GM23248 (cell line): ENCODE results near the gene IFNA5. TPM values are rescaled to one million over a fixed set of nuclear protein-coding genes. Genes with fewer than 3 reads are reported as not detected.

Experiments
- DNase-seq: peaks from one replicate; pipeline ENCODE4 v3.0.0-alpha.2; 2015
- H2AFZ ChIP-seq: fragments of 200-600 bp; sonication (generic); 2 replicates; pipeline ENCODE4 v1.6.1; 2016; ENCODE audit warnings: antibody characterized with exemption
- H3F3A ChIP-seq: fragments of 200-600 bp; sonication (generic); 2 replicates; pipeline ENCODE4 v1.6.1; 2016; ENCODE audit warnings: mild to moderate bottlenecking, antibody characterized with exemption, mixed run types; ENCODE audit not compliant: insufficient read depth
- H3K27ac ChIP-seq: fragments of 200-600 bp; sonication (generic); 2 replicates; pipeline ENCODE4 v1.5.1; 2016; ENCODE audit warnings: mild to moderate bottlenecking
- H3K27me3 ChIP-seq: fragments of 200-600 bp; sonication (generic); replicated peaks from 2 replicates; pipeline ENCODE4 v1.6.1; 2016; ENCODE audit warnings: mild to moderate bottlenecking; ENCODE audit not compliant: insufficient read depth
- H3K36me3 ChIP-seq: fragments of 200-600 bp; sonication (generic); 2 replicates; pipeline ENCODE4 v1.6.1; 2016; ENCODE audit warnings: low read depth, mild to moderate bottlenecking
- H3K4me1 ChIP-seq: fragments of 200-600 bp; sonication (generic); 2 replicates; pipeline ENCODE4 v1.6.1; 2016; ENCODE audit warnings: mild to moderate bottlenecking; ENCODE audit not compliant: insufficient read depth
- H3K4me2 ChIP-seq: fragments of 200-600 bp; sonication (generic); one replicate; pipeline ENCODE4 v1.6.1; 2016; ENCODE audit warnings: mild to moderate bottlenecking; ENCODE audit not compliant: unreplicated experiment
- H3K4me3 ChIP-seq: fragments of 200-600 bp; sonication (generic); 2 replicates; pipeline ENCODE4 v1.5.1; 2016; ENCODE audit warnings: mild to moderate bottlenecking
- H3K79me2 ChIP-seq: fragments of 200-600 bp; sonication (generic); 2 replicates; pipeline ENCODE4 v1.6.1; 2016; ENCODE audit warnings: mild to moderate bottlenecking; ENCODE audit not compliant: insufficient read depth
- H3K9ac ChIP-seq: fragments of 200-600 bp; sonication (generic); 2 replicates; pipeline ENCODE4 v1.6.1; 2016; ENCODE audit warnings: mild to moderate bottlenecking
- H3K9me2 ChIP-seq: fragments of 200-600 bp; sonication (generic); 2 replicates; pipeline ENCODE4 v1.6.1; 2016; ENCODE audit warnings: mixed run types, mild to moderate bottlenecking, moderate library complexity; ENCODE audit not compliant: insufficient read depth
- H3K9me3 ChIP-seq: fragments of 200-600 bp; sonication (generic); one replicate; pipeline ENCODE4 v1.6.1; 2017; ENCODE audit warnings: low read depth
- H4K20me1 ChIP-seq: fragments of 200-600 bp; sonication (generic); 2 replicates; pipeline ENCODE4 v1.6.0; 2016; ENCODE audit not compliant: insufficient read depth
- EZH2 ChIP-seq: fragments of 200-600 bp; sonication (generic); IDR thresholded peaks from 2 replicates; pipeline ENCODE4 v1.6.1; 2018; ENCODE audit warnings: antibody characterized with exemption, mild to moderate bottlenecking; ENCODE audit not compliant: insufficient read depth, poor library complexity, severe bottlenecking
- EZH2phosphoT487 ChIP-seq: fragments of 200-600 bp; sonication (generic); IDR thresholded peaks from 2 replicates; pipeline ENCODE4 v1.6.1; 2018; ENCODE audit warnings: antibody characterized with exemption, moderate library complexity, mild to moderate bottlenecking, low read depth; ENCODE audit not compliant: insufficient read depth
- WGBS, 2 experiments: methylation state at CpG; one replicate each; pipeline ENCODE4 v1.1.6; 2015 to 2017; ENCODE audit warnings: low lambda C conversion rate in 2 of 2, low coverage in 1 of 2; ENCODE audit errors: missing lambda C conversion rate in 2 of 2; 5-methylcytosine and 5-hydroxymethylcytosine counted together
- in situ Hi-C: fragments of 300-500 bp; cut with MboI; formaldehyde crosslinking; loops from 2 replicates; pipeline ENCODE4 v1.15.0; 2020
- polyA plus RNA-seq: library from polyadenylated mRNA; unstranded; fragments of >200 nt; fragmentation: Nextera tagmentation; extraction: Ambion mirVana; gene quantifications from 2 replicates; pipeline ENCODE4 v1.2.1, GENCODE V29; 2016
- total RNA-seq: library from RNA; depleted of rRNA; stranded (reverse); fragments of >200 nt; shearing (Covaris generic); gene quantifications from 2 replicates; pipeline ENCODE4 v1.2.3, GENCODE V29; 2014

The IFNA5 gene
- total and polyA plus RNA-seq, 2 experiments from 2014 or later: not detected

DNA sequence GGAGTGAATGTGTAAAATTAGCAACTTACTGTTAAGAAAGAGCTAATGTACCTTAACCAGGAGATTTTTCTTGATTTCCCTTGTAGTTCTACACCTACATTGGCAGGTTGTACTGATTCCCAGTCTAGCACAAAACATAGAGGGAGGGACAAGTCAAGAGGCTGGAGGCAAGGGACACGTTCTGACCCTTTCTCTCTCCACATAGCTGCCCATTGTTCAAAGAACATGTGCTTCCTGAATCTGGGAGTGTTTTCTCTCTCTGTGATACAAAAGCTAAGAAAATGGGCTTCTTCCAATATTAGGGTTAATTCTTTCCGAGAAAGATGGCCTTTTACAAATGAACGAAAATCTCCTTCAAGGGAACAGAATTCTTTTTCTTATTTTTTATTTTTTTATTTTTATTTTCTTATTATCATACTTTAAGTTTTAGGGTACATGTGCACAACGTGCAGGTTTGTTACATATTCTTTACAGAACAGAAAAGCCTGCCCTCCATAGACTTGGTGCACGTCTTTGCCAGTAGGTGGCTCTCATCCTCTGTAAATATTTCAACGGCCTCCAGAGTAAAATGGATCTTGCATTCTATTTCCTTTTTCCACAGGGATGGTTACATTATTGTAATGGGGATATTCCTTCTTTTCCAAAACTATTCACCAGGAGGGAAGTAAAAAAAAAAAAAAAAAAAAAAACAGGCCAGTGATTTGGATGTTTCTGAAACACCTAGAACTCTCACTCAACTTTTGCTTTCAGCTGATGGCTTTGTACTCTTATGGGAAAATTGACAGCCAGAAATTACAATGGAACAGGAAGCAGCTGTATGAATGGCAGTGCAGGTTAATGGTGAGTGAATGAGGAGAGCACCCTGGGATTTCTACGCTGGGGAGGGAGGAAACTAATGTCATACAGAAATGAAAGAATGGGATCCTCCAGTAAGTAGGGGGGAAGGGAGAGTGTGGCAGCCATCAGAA is 13.1 kb upstream of the IFNA5 start:
- peak; percentile 78 for DNase-seq
- Histone ChIP-seq H3K9ac (no peak overlapping the region), H3K79me2 (no peaks in the 10 kb centered on the region), H3K27me3 (no peaks in the 10 kb centered on the region), H3F3A (no peaks in the 10 kb centered on the region), H3K4me3 (no peak overlapping the region), H3K9me3 (no peaks in the 10 kb centered on the region), H2AFZ (peak overlapping the region; percentile 26; the same call in 1 of the 2 replicates), H3K27ac (no peak overlapping the region), H4K20me1 (no peaks in the 10 kb centered on the region), H3K36me3 (peaks cover 12% of the 10 kb centered on the region; the same call in 1 of the 2 replicates), H3K9me2 (no peaks in the 10 kb centered on the region), H3K4me2 (no peak overlapping the region), H3K4me1 (no peaks in the 10 kb centered on the region)
- 2 to 3% methylated on average over 7 of the region's 7 CpGs for WGBS, 2 experiments
- in situ Hi-C loops: loop anchor here (10.0 kb wide), 1 partner anchor 477 kb away; no protein-coding TSS in a partner anchor
- TF ChIP-seq EZH2 (no peak), EZH2phosphoT487 (no peak)

DNA sequence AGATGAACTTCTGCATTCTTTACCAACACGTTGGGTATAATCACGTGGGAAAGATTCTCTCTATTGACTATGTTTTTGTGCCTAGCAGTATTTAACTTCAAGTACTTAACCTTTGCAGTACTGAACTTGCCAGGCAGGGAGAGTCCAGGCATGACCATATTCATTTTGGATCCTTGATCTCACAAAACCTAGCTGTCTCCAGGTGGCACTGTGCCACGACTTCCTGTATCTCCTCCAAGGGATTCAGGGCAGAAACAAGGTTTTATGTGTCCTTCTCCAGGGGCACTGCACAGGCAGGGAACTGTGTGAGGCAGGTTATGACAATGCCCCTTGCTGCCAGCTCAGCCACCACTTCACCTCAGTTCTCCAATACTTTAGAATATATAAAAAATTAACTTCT is 11.7 kb upstream of the IFNA5 start:
- 0 to 5% methylated on average over 3 of the region's 3 CpGs for WGBS, 2 experiments
- Histone ChIP-seq H3K27me3 (no peaks in the 10 kb centered on the region), H3K9me2 (no peaks in the 10 kb centered on the region), H4K20me1 (no peaks in the 10 kb centered on the region), H3K79me2 (no peaks in the 10 kb centered on the region), H3K27ac (no peak overlapping the region), H3K4me1 (no peaks in the 10 kb centered on the region), H3K36me3 (peaks cover 1% of the 10 kb centered on the region; the same call in 1 of the 2 replicates), H2AFZ (no peak overlapping the region), H3F3A (no peaks in the 10 kb centered on the region), H3K4me3 (no peak overlapping the region), H3K9me3 (no peaks in the 10 kb centered on the region), H3K9ac (no peak overlapping the region), H3K4me2 (no peak overlapping the region)
- no peak for TF ChIP-seq EZH2phosphoT487
- TF ChIP-seq EZH2: no peak
- in situ Hi-C loops: loop anchor here (10.0 kb wide), 1 partner anchor 478 kb away; no protein-coding TSS in a partner anchor
- DNase-seq: peak; percentile 22

DNA sequence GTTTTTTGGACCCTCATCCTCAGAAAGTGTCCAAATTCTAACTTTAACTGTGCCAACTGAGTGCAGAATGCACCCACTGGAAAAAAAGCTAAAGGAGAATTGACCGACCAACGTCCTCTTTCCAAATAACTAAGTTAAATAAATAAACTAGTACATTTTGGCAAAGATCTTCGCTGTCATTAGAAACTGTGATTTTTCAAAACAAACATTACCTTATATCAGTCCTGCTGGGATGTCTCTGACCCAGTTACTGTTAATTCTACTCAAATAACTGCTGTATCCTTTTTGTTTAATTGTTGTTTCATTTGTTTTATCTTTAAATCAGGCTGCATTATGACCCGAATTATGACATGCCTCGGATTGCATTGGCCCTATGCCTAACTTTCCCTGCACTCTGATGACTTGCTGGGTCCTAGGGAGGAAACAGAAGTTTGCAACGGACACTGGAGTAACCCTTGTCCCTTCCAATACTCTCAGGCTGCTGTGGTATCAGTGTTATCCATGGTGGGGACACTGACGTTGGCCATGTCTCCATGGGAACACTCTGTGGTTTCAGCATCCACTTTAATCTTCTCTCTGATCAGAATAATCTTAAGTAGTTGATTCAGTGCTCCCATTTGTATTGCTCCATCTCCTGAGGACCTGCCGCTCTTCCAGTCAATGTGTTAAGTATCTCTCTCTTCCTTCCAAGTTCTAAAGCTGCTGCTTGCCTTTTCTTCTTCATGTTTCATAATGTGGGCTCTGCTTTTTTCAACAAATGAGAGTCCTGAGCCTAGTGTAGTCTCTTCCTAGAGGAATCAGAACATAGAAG is 11.1 kb upstream of the IFNA5 start:
- H4K20me1 ChIP-seq: no peaks in the 10 kb centered on the region
- no peaks in the 10 kb centered on the region for H3K9me3 ChIP-seq
- no peaks in the 10 kb centered on the region for H3K79me2 ChIP-seq
- H2AFZ ChIP-seq: no peak overlapping the region
- H3F3A ChIP-seq: no peaks in the 10 kb centered on the region
- in situ Hi-C loops: loop anchor here (10.0 kb wide), 1 partner anchor 479 kb away; no protein-coding TSS in a partner anchor
- no peak overlapping the region for H3K4me3 ChIP-seq
- TF ChIP-seq EZH2 (no peak), EZH2phosphoT487 (no peak)
- no peak overlapping the region for H3K27ac ChIP-seq
- H3K4me2 ChIP-seq: no peak overlapping the region
- peak; percentile 23 for DNase-seq
- H3K9ac ChIP-seq: no peak overlapping the region
- WGBS, 2 experiments: 37 to 38% methylated on average over 8 of the region's 8 CpGs
- no peaks in the 10 kb centered on the region for H3K4me1 ChIP-seq
- H3K36me3 ChIP-seq: no peaks in the 10 kb centered on the region
- no peaks in the 10 kb centered on the region for H3K27me3 ChIP-seq
- no peaks in the 10 kb centered on the region for H3K9me2 ChIP-seq

DNA sequence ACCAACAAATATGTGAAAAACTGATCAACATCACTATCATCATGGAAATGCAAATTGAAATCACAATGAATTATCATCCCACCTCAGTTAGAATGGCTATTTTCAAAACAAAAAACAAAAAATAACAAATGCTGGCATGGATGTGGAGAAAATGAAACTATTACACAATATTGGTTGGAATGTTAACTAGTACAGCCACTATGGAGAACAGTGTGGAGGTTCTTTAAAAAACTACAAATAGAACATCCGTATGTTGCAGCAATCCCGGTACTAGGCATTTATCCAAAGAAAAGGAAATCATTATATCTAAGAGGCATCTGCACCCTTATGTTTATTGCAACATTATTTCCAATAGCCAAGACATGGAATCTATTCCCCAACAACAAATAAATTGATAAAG is 9.0 kb upstream of the IFNA5 start:
- in situ Hi-C loops: loop anchor here (10.0 kb wide), 1 partner anchor 481 kb away; no protein-coding TSS in a partner anchor
- no peaks in the 10 kb centered on the region for H3K79me2 ChIP-seq
- no peaks in the 10 kb centered on the region for H3K36me3 ChIP-seq
- H3K4me1 ChIP-seq: no peaks in the 10 kb centered on the region
- WGBS, 2 experiments: 8 to 10% methylated on average over 2 of the region's 2 CpGs
- H3K4me2 ChIP-seq: no peak overlapping the region
- H3K27me3 ChIP-seq: 0 out of 2 replicates have a peak, but pooled peaks cover 8% of the 10 kb centered on the region
- TF ChIP-seq EZH2phosphoT487: no peak
- no peak for TF ChIP-seq EZH2
- no peak overlapping the region for H3K27ac ChIP-seq
- no peak overlapping the region for H3K4me3 ChIP-seq
- H3F3A ChIP-seq: no peaks in the 10 kb centered on the region
- H3K9ac ChIP-seq: no peak overlapping the region
- no peak for DNase-seq
- no peaks in the 10 kb centered on the region for H3K9me2 ChIP-seq
- H3K9me3 ChIP-seq: no peaks in the 10 kb centered on the region
- no peak overlapping the region for H2AFZ ChIP-seq
- H4K20me1 ChIP-seq: no peaks in the 10 kb centered on the region
